Suprapubic skin (tissue), 4 donors: Measurements from ENCODE around the gene NPC1.

Experiments used
- CTCF ChIP-seq, 2 donors: fragments of 200-600 bp in 1 of 2; fragments of 450-650 bp in 1 of 2; sonication (generic) in 1 of 2; IDR thresholded peaks; one replicate each; pipeline ENCODE4 v1.5.1; 2016 to 2019; ENCODE audit warnings: antibody characterized with exemption in 2 of 2, mild to moderate bottlenecking in 1 of 2, moderate library complexity in 1 of 2
- EP300 ChIP-seq: sonication (generic); formaldehyde crosslinking; IDR thresholded peaks from one replicate; pipeline ENCODE4 v1.6.1; 2017; ENCODE audit warnings: antibody characterized with exemption
- POLR2AphosphoS5 ChIP-seq, 3 donors: sonication (generic); formaldehyde crosslinking; IDR thresholded peaks; one replicate each; pipeline ENCODE4 v1.6.1; 2017; ENCODE audit warnings: antibody characterized with exemption in 3 of 3

GRCh38 chr18:23609390-23610023 lies 23.2 kb upstream of the NPC1 start:
- TF ChIP-seq POLR2AphosphoS5 (IDR thresholded peaks at IDR 0.05) (no peak), CTCF (IDR thresholded peaks at IDR 0.05) (no peak), EP300 (no peak)
